Body of pancreas (tissue), 4 donors: Measurements from ENCODE around the gene CCDC172. TPM values are rescaled to one million over a fixed set of nuclear protein-coding genes. Genes with fewer than 3 reads are reported as not detected.

Experiments
- ATAC-seq: fragments of 150-250 bp; one replicate; pipeline ENCODE4 v1.9.1; 2016
- DNase-seq, 4 donors: peaks; one replicate each; pipeline ENCODE4 v3.0.0-alpha.2; 2019
- H3K27ac ChIP-seq, 4 donors: fragments of 200-600 bp; sonication (generic); 1 replicate in 3 of 4; 2 replicates in 1 of 4; pipeline versions ENCODE4 v1.5.1 to v1.6.1; 2016 to 2019; ENCODE audit warnings: mild to moderate bottlenecking in 1 of 4, mixed read lengths in 1 of 4, moderate library complexity in 1 of 4
- H3K27me3 ChIP-seq, 2 donors: fragments of 200-600 bp; sonication (generic); one replicate each; pipeline ENCODE4 v1.6.0; 2016; ENCODE audit warnings: mild to moderate bottlenecking in 1 of 2
- H3K36me3 ChIP-seq, 2 donors: fragments of 200-600 bp; sonication (generic); replicated peaks in 1 of 2; 2 replicates each; pipeline ENCODE4 v1.5.1; 2016; ENCODE audit warnings: low read depth in 2 of 2; ENCODE audit not compliant: insufficient read depth in 1 of 2
- H3K4me1 ChIP-seq: fragments of 200-600 bp; sonication (generic); one replicate; pipeline ENCODE4 v1.6.0; 2016
- H3K4me3 ChIP-seq, 2 donors: fragments of 200-600 bp; sonication (generic); 1 replicate in 1 of 2; 2 replicates in 1 of 2; pipeline ENCODE4 v1.5.1; 2016 to 2019
- H3K9me3 ChIP-seq, 3 donors: fragments of 200-600 bp; sonication (generic); 1 replicate in 2 of 3; 2 replicates in 1 of 3; pipeline ENCODE4 v1.5.1; 2016
- POLR2A ChIP-seq, 3 donors: fragments of 450-650 bp; IDR thresholded peaks; one replicate each; pipeline ENCODE4 v1.6.1; 2016; ENCODE audit warnings: antibody characterized with exemption in 3 of 3, mild to moderate bottlenecking in 2 of 3
- WGBS, 2 donors: methylation state at CpG; one replicate each; pipeline ENCODE4 v1.1.5; 2017; 5-methylcytosine and 5-hydroxymethylcytosine counted together
- intact Hi-C: fragments of 100-400 bp; cut with DNase I; formaldehyde crosslinking; loops from one replicate; pipeline ENCODE4 v1.15.1; 2023
- total RNA-seq, 2 donors: library from RNA; depleted of rRNA; stranded (reverse); fragments of >200 nt; gene quantifications; one replicate each; pipeline ENCODE4 v1.1.0, GENCODE V29; 2016
- TF ChIP-seq, protein P1 (sequence below), 7 experiments: fragments of 450-650 bp in 4 of 7; fragments of 200-600 bp in 3 of 7; sonication (generic) in 3 of 7; IDR thresholded peaks; one replicate each; pipeline ENCODE4 v1.5.1; 2016 to 2019; ENCODE audit warnings: antibody characterized with exemption in 7 of 7

The CCDC172 gene
- total RNA-seq, 2 donors from 2014 or later = not detected

DNA sequence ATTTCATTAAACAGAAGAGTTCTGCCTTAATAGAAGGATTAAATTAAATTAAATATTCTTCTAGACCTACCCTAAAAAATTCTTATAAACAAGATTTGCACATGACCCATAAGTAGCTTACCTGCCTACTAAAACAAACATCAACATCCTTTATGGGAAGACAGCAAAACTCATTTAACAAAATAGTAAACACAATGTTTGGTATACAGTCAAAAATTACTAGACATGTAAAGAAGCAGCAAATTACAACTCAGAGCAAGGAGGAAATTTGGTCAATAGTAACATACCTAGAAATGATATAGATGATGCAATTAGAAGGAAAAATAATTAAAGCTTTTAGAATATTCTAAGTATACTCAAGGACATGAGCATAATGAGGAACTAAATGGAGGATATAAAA lies 27.9 kb downstream of the CCDC172 start:
- TF ChIP-seq, protein P1, sequence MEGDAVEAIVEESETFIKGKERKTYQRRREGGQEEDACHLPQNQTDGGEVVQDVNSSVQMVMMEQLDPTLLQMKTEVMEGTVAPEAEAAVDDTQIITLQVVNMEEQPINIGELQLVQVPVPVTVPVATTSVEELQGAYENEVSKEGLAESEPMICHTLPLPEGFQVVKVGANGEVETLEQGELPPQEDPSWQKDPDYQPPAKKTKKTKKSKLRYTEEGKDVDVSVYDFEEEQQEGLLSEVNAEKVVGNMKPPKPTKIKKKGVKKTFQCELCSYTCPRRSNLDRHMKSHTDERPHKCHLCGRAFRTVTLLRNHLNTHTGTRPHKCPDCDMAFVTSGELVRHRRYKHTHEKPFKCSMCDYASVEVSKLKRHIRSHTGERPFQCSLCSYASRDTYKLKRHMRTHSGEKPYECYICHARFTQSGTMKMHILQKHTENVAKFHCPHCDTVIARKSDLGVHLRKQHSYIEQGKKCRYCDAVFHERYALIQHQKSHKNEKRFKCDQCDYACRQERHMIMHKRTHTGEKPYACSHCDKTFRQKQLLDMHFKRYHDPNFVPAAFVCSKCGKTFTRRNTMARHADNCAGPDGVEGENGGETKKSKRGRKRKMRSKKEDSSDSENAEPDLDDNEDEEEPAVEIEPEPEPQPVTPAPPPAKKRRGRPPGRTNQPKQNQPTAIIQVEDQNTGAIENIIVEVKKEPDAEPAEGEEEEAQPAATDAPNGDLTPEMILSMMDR (IDR thresholded peaks at IDR 0.05) = no peak
- no peak for TF ChIP-seq POLR2A (IDR thresholded peaks at IDR 0.05)
- H3K27ac ChIP-seq = no peak overlapping the region
- no peak for DNase-seq
- ATAC-seq = no peak
- H3K4me1 ChIP-seq = no peaks in the 10 kb centered on the region
- intact Hi-C loops = no loop called here
- H3K4me3 ChIP-seq = no peak overlapping the region
- H3K27me3 ChIP-seq = no peaks in the 10 kb centered on the region
- H3K36me3 ChIP-seq = no peaks in the 10 kb centered on the region
- H3K9me3 ChIP-seq = no peaks in the 10 kb centered on the region

DNA sequence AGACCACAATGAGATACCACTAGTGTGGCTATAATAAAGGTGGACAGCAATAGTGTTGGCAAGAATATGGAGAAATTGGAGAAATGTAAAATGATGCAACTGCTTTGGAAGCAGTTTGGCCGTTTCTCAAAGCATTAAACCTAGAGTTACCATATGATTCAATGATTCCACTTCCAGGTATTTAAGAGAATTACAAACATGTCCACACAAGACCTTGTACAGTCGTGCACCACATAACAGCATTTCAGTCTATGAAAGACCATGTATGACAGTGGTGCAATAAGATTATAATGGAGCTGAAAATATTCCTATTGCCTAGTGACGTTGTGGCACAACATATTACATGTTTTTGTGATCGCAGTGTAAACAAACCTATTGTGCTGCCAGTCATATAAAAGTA lies 29.6 kb downstream of the CCDC172 start:
- no peak overlapping the region for H3K4me3 ChIP-seq
- H3K27me3 ChIP-seq = no peaks in the 10 kb centered on the region
- no peaks in the 10 kb centered on the region for H3K36me3 ChIP-seq
- no peaks in the 10 kb centered on the region for H3K4me1 ChIP-seq
- intact Hi-C loops = no loop called here
- 81 to 85% methylated on average over 4 of the region's 4 CpGs for WGBS, 2 donors
- H3K9me3 ChIP-seq = no peaks in the 10 kb centered on the region
- TF ChIP-seq, protein P1 (IDR thresholded peaks at IDR 0.05) = no peak
- no peak for TF ChIP-seq POLR2A (IDR thresholded peaks at IDR 0.05)
- H3K27ac ChIP-seq = no peak overlapping the region
- DNase-seq = no peak
- no peak for ATAC-seq

DNA sequence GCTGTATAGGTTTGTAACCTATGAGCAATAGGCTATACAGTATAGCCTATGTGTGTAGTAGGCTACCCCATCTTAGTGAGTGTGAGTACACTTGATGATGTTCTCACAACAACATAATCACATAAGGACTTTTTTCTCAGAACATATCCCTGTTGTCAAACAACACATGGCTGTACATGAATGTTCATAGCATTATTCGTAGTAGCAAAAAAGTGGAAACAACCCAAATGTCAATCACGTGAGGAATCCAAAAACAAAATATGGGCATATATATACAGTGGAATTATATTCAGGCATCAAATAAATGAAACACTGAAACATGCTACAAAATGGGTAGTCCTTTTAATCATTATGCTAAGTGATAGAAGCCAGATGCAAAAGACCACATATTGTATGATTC lies 31.1 kb downstream of the CCDC172 start:
- H3K27ac ChIP-seq = no peak overlapping the region
- H3K9me3 ChIP-seq = no peaks in the 10 kb centered on the region
- no peak overlapping the region for H3K4me3 ChIP-seq
- intact Hi-C loops = no loop called here
- 89 to 93% methylated on average over 2 of the region's 2 CpGs for WGBS, 2 donors
- no peaks in the 10 kb centered on the region for H3K27me3 ChIP-seq
- DNase-seq = no peak
- H3K36me3 ChIP-seq = no peaks in the 10 kb centered on the region
- H3K4me1 ChIP-seq = no peaks in the 10 kb centered on the region
- ATAC-seq = no peak
- TF ChIP-seq POLR2A (IDR thresholded peaks at IDR 0.05) = no peak

DNA sequence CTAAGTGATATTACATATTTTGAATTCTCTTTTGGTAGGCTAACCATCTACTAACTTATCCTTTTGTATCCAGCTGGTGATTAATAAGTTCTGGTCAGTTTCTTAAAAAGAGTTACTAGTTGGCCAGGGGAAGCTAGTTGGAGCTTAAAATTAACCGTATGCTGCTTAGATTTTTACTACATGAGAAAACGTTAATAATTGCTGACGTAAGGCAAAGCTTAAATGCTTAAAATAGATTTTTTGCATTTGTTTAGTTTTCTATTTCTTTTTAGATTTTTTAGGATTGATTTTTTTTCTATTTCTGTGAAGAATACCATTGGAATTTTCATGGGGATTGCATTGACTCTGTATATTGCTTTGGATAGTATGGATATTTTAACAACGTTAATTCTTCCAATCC lies 32.6 kb downstream of the CCDC172 start:
- intact Hi-C loops = no loop called here
- TF ChIP-seq POLR2A (IDR thresholded peaks at IDR 0.05) = no peak
- TF ChIP-seq, protein P1 (IDR thresholded peaks at IDR 0.05) = no peak
- ATAC-seq = no peak
- Histone ChIP-seq H3K4me1 (no peaks in the 10 kb centered on the region), H3K9me3 (no peaks in the 10 kb centered on the region), H3K27ac (no peak overlapping the region), H3K4me3 (no peak overlapping the region), H3K36me3 (no peaks in the 10 kb centered on the region), H3K27me3 (no peaks in the 10 kb centered on the region)
- 88% methylated on average over 4 of the region's 4 CpGs for whole genome bisulfite sequencing, 2 donors
- DNase-seq = no peak

DNA sequence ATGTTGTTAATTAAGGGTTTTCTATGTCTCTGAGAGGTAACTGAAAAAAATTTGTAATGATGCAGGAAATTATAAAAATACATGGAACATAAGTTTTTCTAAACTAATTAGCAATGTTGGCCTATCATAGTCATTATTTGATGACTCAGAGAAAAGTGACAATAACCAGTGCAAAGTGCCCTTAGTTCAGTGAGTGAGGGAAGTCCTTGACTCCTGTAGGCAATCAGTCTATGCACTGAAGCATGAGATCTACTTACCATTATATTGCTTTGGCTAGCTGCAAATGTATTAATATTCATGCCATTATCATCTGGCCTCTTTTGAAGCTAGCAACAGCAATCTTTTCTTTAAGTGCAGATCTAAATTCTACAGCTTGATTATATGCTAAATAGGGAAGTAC lies 40.6 kb downstream of the CCDC172 start:
- Histone ChIP-seq H3K27ac (no peak overlapping the region), H3K36me3 (no peaks in the 10 kb centered on the region), H3K27me3 (no peaks in the 10 kb centered on the region), H3K9me3 (no peaks in the 10 kb centered on the region), H3K4me3 (no peak overlapping the region), H3K4me1 (no peaks in the 10 kb centered on the region)
- intact Hi-C loops = no loop called here
- no peak for ATAC-seq
- TF ChIP-seq, protein P1 (IDR thresholded peaks at IDR 0.05) = no peak
- no peak for TF ChIP-seq POLR2A (IDR thresholded peaks at IDR 0.05)
- DNase-seq = no peak
